ENCODE measurements around the gene SLC12A4.

- no peak for TF ChIP-seq EZH2 (IDR thresholded peaks at IDR 0.05)
- no peak for TF ChIP-seq POLR2AphosphoS5 (IDR thresholded peaks at IDR 0.05; ENCODE audit: borderline replicate concordance, low read depth, low read length)
Measured at GRCh38 chr16:68005211-68005610, 36.8 kb upstream of the SLC12A4 start.
